ENCODE measurements around the gene ZSCAN1.
"Not testable (repeated sequence)": the region's sequence is repeated elsewhere in the genome, so short reads cannot be mapped to it uniquely, and the experiment has no call there.

ZSCAN1 gene

GRCh38 chr19:58033741-58034476, at the start of gene ZSCAN1:
Gene ZSCAN1, plus strand, starts transcription at chr19:58034025. Its CDS starts 3,812 bp downstream, at chr19:58037837.
- DNase-seq: peak; percentile 90

GRCh38 chr19:57992841-57993240, 41.0 kb upstream of the ZSCAN1 start:
- no peak for DNase-seq

GRCh38 chr19:58000677-58001076, 33.1 kb upstream of the ZSCAN1 start:
- no peak for DNase-seq

GRCh38 chr19:58001895-58002369, 31.9 kb upstream of the ZSCAN1 start:
- peak; percentile 22 for DNase-seq

GRCh38 chr19:58002384-58003173, 31.2 kb upstream of the ZSCAN1 start, which contains the start of gene ZNF606:
Gene ZNF606, minus strand, starts transcription at chr19:58002820. Its CDS starts 1,501 bp downstream, at chr19:58001319.
- DNase-seq: peak; percentile 78

- DNase-seq: no peak
Observed at GRCh38 chr19:58003174-58003828, 30.5 kb upstream of the ZSCAN1 start.

GRCh38 chr19:58007285-58007684, 26.5 kb upstream of the ZSCAN1 start:
- no peak for DNase-seq

GRCh38 chr19:58008877-58009276, 24.9 kb upstream of the ZSCAN1 start:
- DNase-seq: not testable (repeated sequence)

- DNase-seq: no peak
Observed at GRCh38 chr19:58009301-58009665, 24.5 kb upstream of the ZSCAN1 start.

GRCh38 chr19:58009666-58010301, 24.0 kb upstream of the ZSCAN1 start:
- peak; percentile 85 for DNase-seq

GRCh38 chr19:58010507-58010906, 23.3 kb upstream of the ZSCAN1 start:
- no peak for DNase-seq

- no peak for DNase-seq
Observed at GRCh38 chr19:58014141-58014540, 19.7 kb upstream of the ZSCAN1 start.

GRCh38 chr19:58020129-58020528, 13.7 kb upstream of the ZSCAN1 start:
- DNase-seq: no peak

GRCh38 chr19:58021541-58022282, 12.1 kb upstream of the ZSCAN1 start:
- peak; percentile 39 for DNase-seq

- no peak for DNase-seq
Observed at GRCh38 chr19:58022283-58022660, 11.6 kb upstream of the ZSCAN1 start.

GRCh38 chr19:58024661-58025060, 9.2 kb upstream of the ZSCAN1 start:
- no peak for DNase-seq

GRCh38 chr19:58034477-58034793, 610 bp downstream of the ZSCAN1 start:
- no peak for DNase-seq

- DNase-seq: no peak
Observed at GRCh38 chr19:58035863-58036262, 2.0 kb downstream of the ZSCAN1 start.

- DNase-seq: no peak
Observed at GRCh38 chr19:58037927-58038687, 4.3 kb downstream of the ZSCAN1 start.

- DNase-seq: no peak
Observed at GRCh38 chr19:58038688-58039204, 4.9 kb downstream of the ZSCAN1 start.

GRCh38 chr19:58040751-58041525, 7.1 kb downstream of the ZSCAN1 start:
- DNase-seq: no peak
